Stimulated activated CD4-positive, alpha-beta T cell treated with anti-CD3 and anti-CD28 coated beads, Interleukin-15, amount 100 ng/mL, for 1 hour (primary cell): ENCODE measurements around the gene TOM1L2.
"Not testable (repeated sequence)": the region's sequence is repeated elsewhere in the genome, so short reads cannot be mapped to it uniquely, and the experiment has no call there.

ENCODE experiments used
- DNase-seq, 2 donors: peaks; one replicate each; pipeline ENCODE4 v3.0.0-alpha.2; 2020; ENCODE audit warnings: low read depth in 1 of 2, low spot score in 1 of 2

The TOM1L2 gene

GRCh38 chr17:17995887-17996286, 23.7 kb upstream of the TOM1L2 start:
- not testable (repeated sequence) for DNase-seq

GRCh38 chr17:17994271-17995069, 22.3 kb upstream of the TOM1L2 start:
- no peak for DNase-seq

- DNase-seq = no peak
Measured at GRCh38 chr17:17993852-17994251, 21.7 kb upstream of the TOM1L2 start.

- DNase-seq = no peak
Measured at GRCh38 chr17:17993366-17993765, 21.2 kb upstream of the TOM1L2 start.

- no peak for DNase-seq
Measured at GRCh38 chr17:17990282-17990681, 18.1 kb upstream of the TOM1L2 start.

GRCh38 chr17:17989618-17990017, 17.4 kb upstream of the TOM1L2 start:
- DNase-seq = no peak

GRCh38 chr17:17989081-17989480, 16.9 kb upstream of the TOM1L2 start:
- DNase-seq = no peak

- no peak for DNase-seq
Measured at GRCh38 chr17:17988427-17988945, 16.3 kb upstream of the TOM1L2 start.

- no peak for DNase-seq
Measured at GRCh38 chr17:17987901-17988300, 15.7 kb upstream of the TOM1L2 start.

GRCh38 chr17:17987187-17987896, 15.1 kb upstream of the TOM1L2 start:
- no peak for DNase-seq

GRCh38 chr17:17985555-17985954, 13.4 kb upstream of the TOM1L2 start:
- no peak for DNase-seq

GRCh38 chr17:17985153-17985552, 13.0 kb upstream of the TOM1L2 start:
- DNase-seq = no peak

- no peak for DNase-seq
Measured at GRCh38 chr17:17983776-17984175, 11.6 kb upstream of the TOM1L2 start.

GRCh38 chr17:17983376-17983775, 11.2 kb upstream of the TOM1L2 start:
- no peak for DNase-seq

GRCh38 chr17:17982801-17983200, 10.6 kb upstream of the TOM1L2 start:
- DNase-seq = no peak

GRCh38 chr17:17981330-17981729, 9.1 kb upstream of the TOM1L2 start:
- no peak for DNase-seq

- no peak for DNase-seq
Measured at GRCh38 chr17:17979778-17980177, 7.6 kb upstream of the TOM1L2 start.

GRCh38 chr17:17978481-17979424, 6.6 kb upstream of the TOM1L2 start:
- DNase-seq = no peak

GRCh38 chr17:17976931-17977570, 4.9 kb upstream of the TOM1L2 start:
- DNase-seq = no peak

- no peak for DNase-seq
Measured at GRCh38 chr17:17975436-17975835, 3.2 kb upstream of the TOM1L2 start.

GRCh38 chr17:17972952-17973254, 703 bp upstream of the TOM1L2 start:
- DNase-seq = no peak
